HG03095 (cell line): ENCODE results near the gene MRPL50.

ENCODE experiments used
- ATAC-seq: cut with Tn5 transposase; IDR thresholded peaks from one replicate; pipeline ENCODE4 v1.9.1; 2021; ENCODE audit warnings: moderate library complexity; ENCODE audit not compliant: unreplicated experiment

MRPL50 gene

GRCh38 chr9:101342595-101342994, 55.8 kb downstream of the MRPL50 start:
- no peak for ATAC-seq

GRCh38 chr9:101341958-101342357, 56.5 kb downstream of the MRPL50 start:
- ATAC-seq = no peak
